Ishikawa (cell line): ENCODE data around the gene C1QA.

Experiments used
- CEBPB ChIP-seq: IDR thresholded peaks from 2 replicates; pipeline ENCODE4 v1.6.1; 2012
- CREB1 ChIP-seq: IDR thresholded peaks from 2 replicates; pipeline ENCODE4 v1.6.1; 2012; ENCODE audit warnings: low read depth
- EGR1 ChIP-seq: IDR thresholded peaks from 2 replicates; pipeline ENCODE4 v1.6.1; 2012
- EP300 ChIP-seq: IDR thresholded peaks from 2 replicates; pipeline ENCODE4 v1.6.1; 2012; ENCODE audit warnings: borderline replicate concordance
- FOXM1 ChIP-seq: IDR thresholded peaks from 2 replicates; pipeline ENCODE4 v1.6.1; 2012; ENCODE audit warnings: low read depth, borderline replicate concordance
- NFIC ChIP-seq: IDR thresholded peaks from 2 replicates; pipeline ENCODE4 v1.6.1; 2012
- RAD21 ChIP-seq: IDR thresholded peaks from 2 replicates; pipeline ENCODE4 v1.6.1; 2012; ENCODE audit warnings: low read depth
- TAF1 ChIP-seq: IDR thresholded peaks from 2 replicates; pipeline ENCODE4 v1.6.1; 2012; ENCODE audit warnings: low read depth, mild to moderate bottlenecking
- TCF12 ChIP-seq: IDR thresholded peaks from 2 replicates; pipeline ENCODE4 v1.6.1; 2012; ENCODE audit warnings: low read depth
- TEAD4 ChIP-seq: IDR thresholded peaks from 2 replicates; pipeline ENCODE4 v1.6.1; 2012
- YY1 ChIP-seq: IDR thresholded peaks from 2 replicates; pipeline ENCODE4 v1.6.1; 2012; ENCODE audit warnings: low read depth
- ZBTB7A ChIP-seq: IDR thresholded peaks from 2 replicates; pipeline ENCODE4 v1.6.1; 2012; ENCODE audit warnings: low read depth
- TF ChIP-seq, protein P1 (sequence below): IDR thresholded peaks from 2 replicates; pipeline ENCODE4 v1.6.1; 2012
- TF ChIP-seq, protein P2 (sequence below): IDR thresholded peaks from 2 replicates; pipeline ENCODE4 v1.6.1; 2012; ENCODE audit warnings: low read depth, mild to moderate bottlenecking
- TF ChIP-seq, protein P3 (sequence below): IDR thresholded peaks from 2 replicates; pipeline ENCODE4 v1.6.1; 2012

The C1QA gene

DNA sequence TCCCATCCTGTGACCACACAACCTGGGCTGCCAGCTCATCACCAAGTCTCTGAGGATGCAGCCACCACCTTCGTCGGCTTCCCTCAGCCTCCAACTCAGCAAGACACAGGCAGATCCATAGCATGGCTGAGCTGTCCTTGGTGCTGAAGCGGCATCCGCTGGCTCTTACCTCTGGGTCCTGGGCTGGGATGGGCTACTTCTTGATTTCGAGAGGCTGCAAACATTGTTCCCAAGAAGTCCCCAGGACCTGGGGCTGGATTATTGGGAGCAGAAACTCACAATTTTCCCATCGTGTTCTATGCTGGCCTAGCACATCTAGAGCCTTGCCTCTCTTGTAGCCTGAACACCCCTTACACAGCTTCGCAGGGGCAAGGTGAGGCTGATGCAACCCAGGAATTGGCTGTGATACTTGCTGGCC lies 24.9 kb upstream of the C1QA start:
- TF ChIP-seq, protein P1, sequence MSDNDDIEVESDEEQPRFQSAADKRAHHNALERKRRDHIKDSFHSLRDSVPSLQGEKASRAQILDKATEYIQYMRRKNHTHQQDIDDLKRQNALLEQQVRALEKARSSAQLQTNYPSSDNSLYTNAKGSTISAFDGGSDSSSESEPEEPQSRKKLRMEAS = peak; percentile 44; the same call in 1 of the 2 replicates
- no peak for TF ChIP-seq EP300
- no peak for TF ChIP-seq CREB1
- TF ChIP-seq TCF12 = no peak
- TF ChIP-seq, protein P2, sequence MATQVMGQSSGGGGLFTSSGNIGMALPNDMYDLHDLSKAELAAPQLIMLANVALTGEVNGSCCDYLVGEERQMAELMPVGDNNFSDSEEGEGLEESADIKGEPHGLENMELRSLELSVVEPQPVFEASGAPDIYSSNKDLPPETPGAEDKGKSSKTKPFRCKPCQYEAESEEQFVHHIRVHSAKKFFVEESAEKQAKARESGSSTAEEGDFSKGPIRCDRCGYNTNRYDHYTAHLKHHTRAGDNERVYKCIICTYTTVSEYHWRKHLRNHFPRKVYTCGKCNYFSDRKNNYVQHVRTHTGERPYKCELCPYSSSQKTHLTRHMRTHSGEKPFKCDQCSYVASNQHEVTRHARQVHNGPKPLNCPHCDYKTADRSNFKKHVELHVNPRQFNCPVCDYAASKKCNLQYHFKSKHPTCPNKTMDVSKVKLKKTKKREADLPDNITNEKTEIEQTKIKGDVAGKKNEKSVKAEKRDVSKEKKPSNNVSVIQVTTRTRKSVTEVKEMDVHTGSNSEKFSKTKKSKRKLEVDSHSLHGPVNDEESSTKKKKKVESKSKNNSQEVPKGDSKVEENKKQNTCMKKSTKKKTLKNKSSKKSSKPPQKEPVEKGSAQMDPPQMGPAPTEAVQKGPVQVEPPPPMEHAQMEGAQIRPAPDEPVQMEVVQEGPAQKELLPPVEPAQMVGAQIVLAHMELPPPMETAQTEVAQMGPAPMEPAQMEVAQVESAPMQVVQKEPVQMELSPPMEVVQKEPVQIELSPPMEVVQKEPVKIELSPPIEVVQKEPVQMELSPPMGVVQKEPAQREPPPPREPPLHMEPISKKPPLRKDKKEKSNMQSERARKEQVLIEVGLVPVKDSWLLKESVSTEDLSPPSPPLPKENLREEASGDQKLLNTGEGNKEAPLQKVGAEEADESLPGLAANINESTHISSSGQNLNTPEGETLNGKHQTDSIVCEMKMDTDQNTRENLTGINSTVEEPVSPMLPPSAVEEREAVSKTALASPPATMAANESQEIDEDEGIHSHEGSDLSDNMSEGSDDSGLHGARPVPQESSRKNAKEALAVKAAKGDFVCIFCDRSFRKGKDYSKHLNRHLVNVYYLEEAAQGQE = peak; percentile 99
- no peak for TF ChIP-seq TAF1
- TF ChIP-seq YY1 = peak; percentile 50; the same call in 1 of the 2 replicates

DNA sequence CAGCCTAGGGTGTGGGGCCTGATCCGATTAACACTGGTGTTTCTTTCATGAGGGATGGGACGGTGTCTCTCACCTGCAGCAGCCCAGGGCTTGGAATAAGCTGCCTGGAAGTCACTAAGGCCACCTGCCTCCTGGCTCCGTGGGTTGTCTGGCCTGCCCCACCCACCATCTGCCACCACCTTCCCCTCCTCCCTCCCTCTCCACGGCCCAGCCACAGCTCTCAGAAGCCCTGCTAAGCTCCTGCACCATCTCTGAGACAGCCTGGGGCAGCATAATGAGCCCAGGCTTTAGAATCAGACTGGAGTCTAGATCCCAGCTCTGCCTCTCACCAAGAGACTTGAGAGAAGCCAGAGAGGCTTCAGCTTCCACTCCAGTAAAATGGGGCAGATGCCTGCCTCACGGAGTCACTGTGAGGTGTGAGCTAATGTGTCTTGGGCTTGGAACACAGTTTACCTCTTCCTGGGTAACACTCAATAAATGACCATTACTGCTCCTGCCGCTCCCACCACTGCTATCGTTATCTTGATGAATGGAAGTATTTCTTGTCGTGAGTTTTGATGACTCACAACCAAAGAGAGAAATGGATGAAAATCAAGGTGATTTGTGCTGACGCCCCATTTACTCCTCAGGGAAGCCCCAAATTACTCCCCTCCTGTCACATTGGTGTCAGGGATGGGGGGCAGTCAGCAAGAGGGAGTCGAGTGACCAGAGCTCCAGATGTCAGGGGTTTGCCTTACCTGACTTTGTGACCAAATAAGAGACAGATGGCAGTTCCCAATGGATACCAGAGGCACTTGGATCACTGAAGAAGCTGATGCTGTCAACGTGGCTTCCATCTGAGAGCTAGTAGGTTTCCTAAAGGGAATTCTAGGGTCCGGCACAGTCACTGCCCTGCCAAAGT lies 23.5 kb upstream of the C1QA start:
- TF ChIP-seq, protein P1 = no peak

DNA sequence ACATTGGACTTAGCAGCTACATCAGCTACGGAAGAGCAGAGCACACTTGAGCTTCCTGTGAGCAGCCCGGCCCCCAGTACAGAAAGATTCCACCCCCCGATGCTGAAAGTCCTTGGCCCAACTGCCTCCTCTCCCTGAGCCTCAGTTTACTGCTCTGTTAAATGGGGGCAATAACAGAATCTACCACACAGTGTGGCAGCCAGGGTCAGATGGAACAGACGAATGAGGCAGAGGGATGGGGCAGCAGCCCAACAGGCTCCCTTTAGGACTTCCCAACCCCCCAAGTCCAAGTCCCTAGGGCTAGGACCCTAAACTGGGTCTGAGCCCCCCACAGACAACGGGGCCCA lies 22.9 kb upstream of the C1QA start:
- no peak for TF ChIP-seq TCF12
- TF ChIP-seq NFIC = no peak
- TF ChIP-seq CREB1 = no peak
- TF ChIP-seq, protein P2 = no peak
- TF ChIP-seq, protein P1 = no peak
- TF ChIP-seq CEBPB = no peak
- no peak for TF ChIP-seq RAD21
- TF ChIP-seq, protein P3, sequence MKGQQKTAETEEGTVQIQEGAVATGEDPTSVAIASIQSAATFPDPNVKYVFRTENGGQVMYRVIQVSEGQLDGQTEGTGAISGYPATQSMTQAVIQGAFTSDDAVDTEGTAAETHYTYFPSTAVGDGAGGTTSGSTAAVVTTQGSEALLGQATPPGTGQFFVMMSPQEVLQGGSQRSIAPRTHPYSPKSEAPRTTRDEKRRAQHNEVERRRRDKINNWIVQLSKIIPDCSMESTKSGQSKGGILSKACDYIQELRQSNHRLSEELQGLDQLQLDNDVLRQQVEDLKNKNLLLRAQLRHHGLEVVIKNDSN = no peak
- TF ChIP-seq EGR1 = no peak
- TF ChIP-seq FOXM1 = no peak
- TF ChIP-seq TEAD4 = no peak
- no peak for TF ChIP-seq YY1
- no peak for TF ChIP-seq EP300
- TF ChIP-seq TAF1 = no peak
- no peak for TF ChIP-seq ZBTB7A

DNA sequence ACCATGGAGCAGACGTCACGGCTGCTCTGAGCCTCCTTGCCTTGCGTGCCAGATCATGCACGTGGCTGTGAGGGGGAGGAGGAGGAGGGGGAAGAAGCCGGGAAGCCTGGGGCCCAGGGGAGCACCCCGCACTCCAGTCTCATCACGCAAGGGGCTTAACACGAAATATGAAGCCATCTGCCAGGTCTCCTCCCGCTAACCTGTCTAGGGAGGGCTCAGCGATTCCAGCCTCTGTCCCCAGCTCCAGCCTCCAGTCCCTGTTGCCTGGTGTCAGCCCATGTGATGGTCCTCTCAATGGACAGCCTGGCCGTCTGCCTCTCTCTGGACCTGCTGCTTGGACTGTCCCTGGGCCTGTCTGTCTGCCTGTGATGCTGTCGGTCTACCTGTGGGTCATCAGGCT lies 22.5 kb upstream of the C1QA start:
- TF ChIP-seq TEAD4 = no peak
- no peak for TF ChIP-seq RAD21
- TF ChIP-seq TAF1 = no peak
- TF ChIP-seq, protein P2 = no peak
- TF ChIP-seq CREB1 = no peak
- TF ChIP-seq, protein P1 = no peak
- no peak for TF ChIP-seq EGR1
- TF ChIP-seq, protein P3 = no peak
- TF ChIP-seq FOXM1 = no peak
- TF ChIP-seq CEBPB = no peak
- TF ChIP-seq ZBTB7A = no peak
- no peak for TF ChIP-seq EP300
